Ishikawa (cell line): ENCODE results near the gene ALDH1A2.

Source experiments
- CEBPB ChIP-seq: IDR thresholded peaks from 2 replicates; pipeline ENCODE4 v1.6.1; 2012
- CREB1 ChIP-seq: IDR thresholded peaks from 2 replicates; pipeline ENCODE4 v1.6.1; 2012; ENCODE audit warnings: low read depth
- EGR1 ChIP-seq: IDR thresholded peaks from 2 replicates; pipeline ENCODE4 v1.6.1; 2012
- EP300 ChIP-seq: IDR thresholded peaks from 2 replicates; pipeline ENCODE4 v1.6.1; 2012; ENCODE audit warnings: borderline replicate concordance
- FOXM1 ChIP-seq: IDR thresholded peaks from 2 replicates; pipeline ENCODE4 v1.6.1; 2012; ENCODE audit warnings: low read depth, borderline replicate concordance
- NFIC ChIP-seq: IDR thresholded peaks from 2 replicates; pipeline ENCODE4 v1.6.1; 2012
- RAD21 ChIP-seq: IDR thresholded peaks from 2 replicates; pipeline ENCODE4 v1.6.1; 2012; ENCODE audit warnings: low read depth
- TAF1 ChIP-seq: IDR thresholded peaks from 2 replicates; pipeline ENCODE4 v1.6.1; 2012; ENCODE audit warnings: low read depth, mild to moderate bottlenecking
- TCF12 ChIP-seq: IDR thresholded peaks from 2 replicates; pipeline ENCODE4 v1.6.1; 2012; ENCODE audit warnings: low read depth
- TEAD4 ChIP-seq: IDR thresholded peaks from 2 replicates; pipeline ENCODE4 v1.6.1; 2012
- YY1 ChIP-seq: IDR thresholded peaks from 2 replicates; pipeline ENCODE4 v1.6.1; 2012; ENCODE audit warnings: low read depth
- ZBTB7A ChIP-seq: IDR thresholded peaks from 2 replicates; pipeline ENCODE4 v1.6.1; 2012; ENCODE audit warnings: low read depth
- TF ChIP-seq, protein P1 (sequence below): IDR thresholded peaks from 2 replicates; pipeline ENCODE4 v1.6.1; 2012; ENCODE audit warnings: low read depth, mild to moderate bottlenecking
- TF ChIP-seq, protein P2 (sequence below): IDR thresholded peaks from 2 replicates; pipeline ENCODE4 v1.6.1; 2012
- TF ChIP-seq, protein P3 (sequence below): IDR thresholded peaks from 2 replicates; pipeline ENCODE4 v1.6.1; 2012

ALDH1A2 gene

DNA sequence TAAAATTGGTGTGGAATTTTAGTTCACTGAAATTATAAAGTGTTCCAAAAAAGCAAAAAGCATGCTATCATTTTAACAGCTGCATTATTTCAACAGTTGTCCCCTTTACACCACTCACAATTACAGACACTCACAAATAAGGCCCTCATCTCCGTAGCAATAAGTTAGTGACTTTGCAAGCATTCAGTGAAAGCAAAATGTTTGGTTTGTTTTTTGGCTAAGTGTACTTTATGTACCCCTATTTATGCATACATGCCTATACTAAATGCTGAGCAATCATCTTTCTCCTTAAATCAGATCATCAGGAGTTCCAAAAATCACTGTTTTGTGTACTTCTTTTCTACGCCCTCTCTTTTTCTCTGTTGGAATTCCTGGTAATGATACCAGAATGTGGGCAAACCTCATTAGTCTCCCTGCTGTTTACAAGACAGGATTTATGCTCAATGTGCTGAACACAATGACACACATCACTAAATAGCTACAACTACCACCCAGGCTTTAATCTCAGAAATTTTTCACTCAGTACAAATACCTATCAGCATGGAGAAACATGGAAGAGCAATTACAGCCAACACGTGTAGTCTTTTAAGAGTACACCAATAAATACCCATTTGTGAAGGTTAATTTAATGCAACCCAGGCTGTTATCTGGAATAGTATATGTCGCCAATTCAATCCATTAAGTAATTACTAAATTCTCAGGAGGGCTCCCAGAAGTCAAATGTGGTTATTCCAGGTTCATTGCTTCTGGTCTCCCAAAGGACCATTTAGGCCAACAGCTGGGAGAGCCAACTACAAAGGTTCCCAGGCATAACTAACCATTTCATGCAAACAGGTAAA, 12.0 kb downstream of the ALDH1A2 start:
- TF ChIP-seq CEBPB (no peak), TEAD4 (peak; percentile 23; the same call in 1 of the 2 replicates)

DNA sequence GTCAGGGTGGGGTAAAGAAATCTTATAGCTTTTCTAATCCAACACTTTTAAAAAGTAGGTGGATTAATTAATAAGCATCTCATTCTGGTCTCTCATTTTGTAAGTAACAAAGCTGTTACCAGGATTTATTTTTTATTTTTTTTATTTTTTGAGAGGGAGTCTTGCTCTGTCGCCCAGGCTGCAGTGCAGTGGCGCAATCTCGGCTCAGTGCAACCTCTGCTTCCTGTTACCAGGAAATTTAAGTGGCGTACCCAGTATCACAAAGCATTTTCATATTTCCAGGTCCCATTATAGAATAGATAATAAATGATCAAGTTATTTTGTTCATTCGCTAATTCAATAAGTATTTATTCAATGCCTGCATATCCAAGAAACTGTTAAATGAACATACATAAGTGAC, 13.2 kb downstream of the ALDH1A2 start:
- no peak for TF ChIP-seq TAF1
- TF ChIP-seq, protein P1, sequence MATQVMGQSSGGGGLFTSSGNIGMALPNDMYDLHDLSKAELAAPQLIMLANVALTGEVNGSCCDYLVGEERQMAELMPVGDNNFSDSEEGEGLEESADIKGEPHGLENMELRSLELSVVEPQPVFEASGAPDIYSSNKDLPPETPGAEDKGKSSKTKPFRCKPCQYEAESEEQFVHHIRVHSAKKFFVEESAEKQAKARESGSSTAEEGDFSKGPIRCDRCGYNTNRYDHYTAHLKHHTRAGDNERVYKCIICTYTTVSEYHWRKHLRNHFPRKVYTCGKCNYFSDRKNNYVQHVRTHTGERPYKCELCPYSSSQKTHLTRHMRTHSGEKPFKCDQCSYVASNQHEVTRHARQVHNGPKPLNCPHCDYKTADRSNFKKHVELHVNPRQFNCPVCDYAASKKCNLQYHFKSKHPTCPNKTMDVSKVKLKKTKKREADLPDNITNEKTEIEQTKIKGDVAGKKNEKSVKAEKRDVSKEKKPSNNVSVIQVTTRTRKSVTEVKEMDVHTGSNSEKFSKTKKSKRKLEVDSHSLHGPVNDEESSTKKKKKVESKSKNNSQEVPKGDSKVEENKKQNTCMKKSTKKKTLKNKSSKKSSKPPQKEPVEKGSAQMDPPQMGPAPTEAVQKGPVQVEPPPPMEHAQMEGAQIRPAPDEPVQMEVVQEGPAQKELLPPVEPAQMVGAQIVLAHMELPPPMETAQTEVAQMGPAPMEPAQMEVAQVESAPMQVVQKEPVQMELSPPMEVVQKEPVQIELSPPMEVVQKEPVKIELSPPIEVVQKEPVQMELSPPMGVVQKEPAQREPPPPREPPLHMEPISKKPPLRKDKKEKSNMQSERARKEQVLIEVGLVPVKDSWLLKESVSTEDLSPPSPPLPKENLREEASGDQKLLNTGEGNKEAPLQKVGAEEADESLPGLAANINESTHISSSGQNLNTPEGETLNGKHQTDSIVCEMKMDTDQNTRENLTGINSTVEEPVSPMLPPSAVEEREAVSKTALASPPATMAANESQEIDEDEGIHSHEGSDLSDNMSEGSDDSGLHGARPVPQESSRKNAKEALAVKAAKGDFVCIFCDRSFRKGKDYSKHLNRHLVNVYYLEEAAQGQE, result no peak
- TF ChIP-seq TCF12, result no peak
- no peak for TF ChIP-seq TEAD4
- no peak for TF ChIP-seq YY1
- TF ChIP-seq NFIC, result no peak
- TF ChIP-seq, protein P2, sequence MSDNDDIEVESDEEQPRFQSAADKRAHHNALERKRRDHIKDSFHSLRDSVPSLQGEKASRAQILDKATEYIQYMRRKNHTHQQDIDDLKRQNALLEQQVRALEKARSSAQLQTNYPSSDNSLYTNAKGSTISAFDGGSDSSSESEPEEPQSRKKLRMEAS, result no peak
- no peak for TF ChIP-seq ZBTB7A
- no peak for TF ChIP-seq EP300
- TF ChIP-seq FOXM1, result no peak
- no peak for TF ChIP-seq CREB1
- TF ChIP-seq RAD21, result no peak
- TF ChIP-seq CEBPB, result no peak
- TF ChIP-seq, protein P3, sequence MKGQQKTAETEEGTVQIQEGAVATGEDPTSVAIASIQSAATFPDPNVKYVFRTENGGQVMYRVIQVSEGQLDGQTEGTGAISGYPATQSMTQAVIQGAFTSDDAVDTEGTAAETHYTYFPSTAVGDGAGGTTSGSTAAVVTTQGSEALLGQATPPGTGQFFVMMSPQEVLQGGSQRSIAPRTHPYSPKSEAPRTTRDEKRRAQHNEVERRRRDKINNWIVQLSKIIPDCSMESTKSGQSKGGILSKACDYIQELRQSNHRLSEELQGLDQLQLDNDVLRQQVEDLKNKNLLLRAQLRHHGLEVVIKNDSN, result no peak
- TF ChIP-seq EGR1, result no peak

DNA sequence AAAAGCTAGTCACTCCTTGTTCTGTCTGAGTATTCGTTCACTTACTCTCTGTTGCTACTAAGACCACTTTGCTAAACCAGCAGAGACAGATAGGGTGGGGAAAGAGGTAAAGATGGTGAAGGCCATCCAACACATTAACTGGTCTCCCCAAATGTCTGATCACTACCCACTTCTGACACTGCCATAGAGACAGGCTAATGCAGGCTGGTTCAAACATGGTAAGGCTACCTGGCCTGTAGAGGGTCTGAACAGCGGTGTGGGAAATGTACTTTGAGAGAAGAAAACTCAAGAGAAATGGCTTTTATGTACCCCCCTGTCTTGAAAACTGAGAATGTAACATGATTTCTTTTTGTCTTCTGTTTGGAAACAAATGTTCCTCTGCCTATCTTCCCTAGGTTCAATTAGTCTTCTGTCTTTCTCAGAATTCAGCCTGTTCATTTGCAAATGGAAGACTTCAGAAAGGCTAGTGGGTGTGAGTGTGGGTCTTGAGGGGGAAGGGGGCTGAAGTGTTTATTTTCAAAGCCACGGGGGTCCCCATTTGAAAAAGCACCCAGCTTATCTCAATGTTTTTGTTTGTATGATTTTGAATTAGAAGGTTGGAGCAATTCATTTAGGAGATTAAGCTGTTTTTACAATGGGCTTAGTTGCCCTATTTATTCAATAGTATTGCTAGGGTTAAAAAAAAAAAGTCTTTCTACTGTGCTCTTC, 15.8 kb downstream of the ALDH1A2 start:
- TF ChIP-seq, protein P1, result no peak
- no peak for TF ChIP-seq EGR1
- no peak for TF ChIP-seq TEAD4
- TF ChIP-seq, protein P3, result no peak
- TF ChIP-seq CEBPB, result no peak
- TF ChIP-seq CREB1, result no peak

DNA sequence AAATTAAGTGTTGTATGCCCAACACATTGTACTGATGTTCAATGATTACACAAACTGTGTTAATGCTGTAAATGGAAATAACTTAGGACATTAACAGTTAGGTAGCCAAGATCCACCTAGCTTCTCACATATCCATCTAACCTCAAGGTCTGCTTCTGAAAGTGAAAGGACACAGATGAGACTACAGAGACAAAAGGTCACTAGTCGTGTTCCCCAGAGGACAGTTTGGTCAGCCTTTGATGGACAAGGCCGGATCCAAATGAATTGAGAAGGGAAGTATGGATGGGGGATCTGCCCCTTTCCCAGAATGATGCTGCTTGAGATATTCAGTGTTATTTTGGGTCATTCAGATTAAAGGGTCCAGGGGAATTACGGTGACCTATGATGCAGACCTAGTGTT, 17.2 kb downstream of the ALDH1A2 start:
- no peak for TF ChIP-seq CREB1

DNA sequence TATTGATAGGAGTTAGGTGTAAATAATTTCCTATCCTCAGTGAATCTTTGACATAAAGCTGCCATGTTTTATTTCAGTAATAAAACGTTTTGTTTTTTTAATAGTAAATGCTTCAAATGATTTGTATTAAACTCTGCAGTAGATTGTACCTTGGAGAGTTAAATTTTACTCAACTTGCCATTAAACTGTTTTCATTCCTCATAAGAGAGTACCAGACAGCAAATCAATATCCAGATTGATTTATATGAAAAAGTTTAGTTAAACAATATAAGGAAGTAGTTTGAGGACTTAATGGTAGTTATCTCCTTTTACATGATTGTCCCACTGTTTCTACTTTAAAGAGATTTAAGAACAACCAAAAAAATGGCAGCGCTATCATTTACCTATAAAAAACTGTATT, 18.4 kb downstream of the ALDH1A2 start:
- TF ChIP-seq FOXM1 (no peak), EGR1 (no peak), CEBPB (no peak), TCF12 (no peak)
- TF ChIP-seq, protein P1, result no peak
